Ovary (tissue), 3 donors: ENCODE data around the gene SS18L1.

Experiments used
- EP300 ChIP-seq: sonication (generic); formaldehyde crosslinking; IDR thresholded peaks from one replicate; pipeline ENCODE4 v1.6.1; 2017; ENCODE audit warnings: antibody characterized with exemption
- POLR2A ChIP-seq: fragments of 450-650 bp; IDR thresholded peaks from one replicate; pipeline ENCODE4 v1.6.1; 2017; ENCODE audit warnings: antibody characterized with exemption, mild to moderate bottlenecking, moderate library complexity
- TF ChIP-seq, protein P1 (sequence below), 3 donors: fragments of 450-650 bp in 2 of 3; fragments of 200-600 bp in 1 of 3; IDR thresholded peaks; one replicate each; pipeline versions ENCODE4 v1.5.1 to v1.8.0; 2016 to 2022; ENCODE audit warnings: antibody characterized with exemption in 3 of 3, mild to moderate bottlenecking in 1 of 3
- donor health status: DM: no; HTN: no; CAD: no.

- TF ChIP-seq, protein P1, sequence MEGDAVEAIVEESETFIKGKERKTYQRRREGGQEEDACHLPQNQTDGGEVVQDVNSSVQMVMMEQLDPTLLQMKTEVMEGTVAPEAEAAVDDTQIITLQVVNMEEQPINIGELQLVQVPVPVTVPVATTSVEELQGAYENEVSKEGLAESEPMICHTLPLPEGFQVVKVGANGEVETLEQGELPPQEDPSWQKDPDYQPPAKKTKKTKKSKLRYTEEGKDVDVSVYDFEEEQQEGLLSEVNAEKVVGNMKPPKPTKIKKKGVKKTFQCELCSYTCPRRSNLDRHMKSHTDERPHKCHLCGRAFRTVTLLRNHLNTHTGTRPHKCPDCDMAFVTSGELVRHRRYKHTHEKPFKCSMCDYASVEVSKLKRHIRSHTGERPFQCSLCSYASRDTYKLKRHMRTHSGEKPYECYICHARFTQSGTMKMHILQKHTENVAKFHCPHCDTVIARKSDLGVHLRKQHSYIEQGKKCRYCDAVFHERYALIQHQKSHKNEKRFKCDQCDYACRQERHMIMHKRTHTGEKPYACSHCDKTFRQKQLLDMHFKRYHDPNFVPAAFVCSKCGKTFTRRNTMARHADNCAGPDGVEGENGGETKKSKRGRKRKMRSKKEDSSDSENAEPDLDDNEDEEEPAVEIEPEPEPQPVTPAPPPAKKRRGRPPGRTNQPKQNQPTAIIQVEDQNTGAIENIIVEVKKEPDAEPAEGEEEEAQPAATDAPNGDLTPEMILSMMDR (IDR thresholded peaks at IDR 0.05) = no peak
- TF ChIP-seq EP300 (no peak), POLR2A (no peak)
Observed at GRCh38 chr20:62191781-62192559, 48.4 kb downstream of the SS18L1 start.
